Measurements from ENCODE around the gene MTNR1A. TPM values are rescaled to one million over a fixed set of nuclear protein-coding genes. Genes with fewer than 3 reads are reported as not detected.
A peak's percentile ranks its signal among the peaks of the same experiment; 100 is the strongest.

Gene MTNR1A
- total and polyA plus RNA-seq, 2 of the 4 experiments (the other 2 are of a cell fraction): not detected

DNA sequence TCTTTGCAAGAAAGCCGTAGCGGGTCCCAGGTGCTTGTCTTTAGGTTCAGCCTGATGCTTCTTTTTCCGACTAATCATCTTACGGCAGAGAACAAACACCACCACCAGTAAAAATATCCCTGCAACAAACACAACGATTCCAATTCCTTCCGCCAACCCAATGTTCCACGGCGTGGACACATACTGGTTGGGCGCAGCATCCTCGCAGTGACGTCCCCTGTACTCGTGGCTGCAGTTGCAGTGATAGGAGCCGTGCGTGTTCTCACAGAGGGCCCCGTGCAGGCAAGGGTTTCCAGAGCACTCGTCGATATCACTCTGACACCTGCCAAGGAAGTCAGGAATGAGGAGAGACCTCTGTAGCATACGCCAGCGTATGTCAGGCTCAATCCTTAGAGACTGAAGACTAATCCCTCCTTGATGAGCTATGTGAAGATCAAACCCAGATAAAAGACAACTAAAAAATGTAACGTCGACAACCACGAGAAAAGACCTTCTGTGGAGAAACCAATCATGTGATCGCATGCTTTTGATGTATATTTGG lies 41.6 kb upstream of the MTNR1A start:
- DNase-seq (no peak), ATAC-seq (ENCODE audit: low read depth) (no peak)
- CTCF ChIA-PET: interaction anchor here (0.9 kb wide), 1 partner anchor 10 kb away, joined by 3 read pairs; no protein-coding TSS in a partner anchor

More for the DNA sequence above, 41.6 kb upstream of the MTNR1A start:
- Histone ChIP-seq H2BK15ac (ENCODE audit: low read depth, low read length) (no peak overlapping the region), H3K9ac (ENCODE audit: low read depth, low read length) (no peak overlapping the region), H3K4me2 (ENCODE audit: low read depth, low read length) (no peak overlapping the region), H4K20me1 (ENCODE audit: insufficient read depth, low read length) (peaks cover 48% of the 10 kb centered on the region), H3K27ac (ENCODE audit: insufficient read depth, low read length) (no peak overlapping the region), H3K79me1 (ENCODE audit: low read depth in 1 of 2, low read length in 2 of 2) (peaks cover 20 to 62% of the 10 kb centered on the region in 2 experiments), H2BK120ac (ENCODE audit: low read depth, low read length) (no peak overlapping the region), H4K5ac (ENCODE audit: low read depth, low read length) (no peak overlapping the region), H3K23ac (ENCODE audit: low read depth, low read length) (no peak overlapping the region), H2AK5ac (ENCODE audit: low read depth, low read length) (no peak overlapping the region), H3K56ac (ENCODE audit: extremely low read depth, insufficient read depth, low read length) (no peak overlapping the region), H2BK20ac (ENCODE audit: low read depth, low read length) (no peak overlapping the region), H3K9me1 (ENCODE audit: insufficient read depth, low read length) (peaks cover 4% of the 10 kb centered on the region; the same call in 1 of the 2 replicates), H3K36me3 (ENCODE audit: control insufficient read depth, insufficient read depth, low read length) (peaks cover 79% of the 10 kb centered on the region), H4K91ac (ENCODE audit: insufficient read depth, low read depth, low read length) (no peak overlapping the region), H3K9me3 (ENCODE audit: control insufficient read depth, insufficient read depth, low read length) (no peaks in the 10 kb centered on the region), H3K27me3 (ENCODE audit: control insufficient read depth, insufficient read depth, low read length) (no peaks in the 10 kb centered on the region), H2AK9ac (replicated peaks; ENCODE audit: low read depth, low read length, poor library complexity) (no peak overlapping the region), H4K8ac (ENCODE audit: low read depth in 2 of 2, low read length in 2 of 2) (no peak overlapping the region), H2AFZ (replicated peaks; ENCODE audit: low read length, poor library complexity) (no peak overlapping the region), H3K4me1 (ENCODE audit: control insufficient read depth, insufficient read depth, low read length) (no peaks in the 10 kb centered on the region), H3K4me3 (ENCODE audit: insufficient read depth, low read depth, low read length) (no peak overlapping the region), H3K18ac (ENCODE audit: low read depth, low read length) (no peak overlapping the region), H3K14ac (replicated peaks; ENCODE audit: low read depth, low read length) (no peak overlapping the region), H3K4ac (ENCODE audit: low read depth, low read length) (no peak overlapping the region), H2BK5ac (ENCODE audit: low read depth, low read length, poor library complexity, severe bottlenecking) (no peak overlapping the region)
- intact Hi-C loops (cut with micrococcal nuclease) (loop anchor here (1.0 kb wide), 1 partner anchor 18 kb away; no protein-coding TSS in a partner anchor), dilution Hi-C loops (cut with HindIII; ENCODE audit: low sequenced_read_pairs, unreplicated experiment) (no loop called here), in situ Hi-C loops (cut with MboI; ENCODE audit: low sequenced_read_pairs) (no loop called here)
- TSS peak; percentile 96 for BruUV-seq (replicated peaks)
- TF ChIP-seq, protein P1, sequence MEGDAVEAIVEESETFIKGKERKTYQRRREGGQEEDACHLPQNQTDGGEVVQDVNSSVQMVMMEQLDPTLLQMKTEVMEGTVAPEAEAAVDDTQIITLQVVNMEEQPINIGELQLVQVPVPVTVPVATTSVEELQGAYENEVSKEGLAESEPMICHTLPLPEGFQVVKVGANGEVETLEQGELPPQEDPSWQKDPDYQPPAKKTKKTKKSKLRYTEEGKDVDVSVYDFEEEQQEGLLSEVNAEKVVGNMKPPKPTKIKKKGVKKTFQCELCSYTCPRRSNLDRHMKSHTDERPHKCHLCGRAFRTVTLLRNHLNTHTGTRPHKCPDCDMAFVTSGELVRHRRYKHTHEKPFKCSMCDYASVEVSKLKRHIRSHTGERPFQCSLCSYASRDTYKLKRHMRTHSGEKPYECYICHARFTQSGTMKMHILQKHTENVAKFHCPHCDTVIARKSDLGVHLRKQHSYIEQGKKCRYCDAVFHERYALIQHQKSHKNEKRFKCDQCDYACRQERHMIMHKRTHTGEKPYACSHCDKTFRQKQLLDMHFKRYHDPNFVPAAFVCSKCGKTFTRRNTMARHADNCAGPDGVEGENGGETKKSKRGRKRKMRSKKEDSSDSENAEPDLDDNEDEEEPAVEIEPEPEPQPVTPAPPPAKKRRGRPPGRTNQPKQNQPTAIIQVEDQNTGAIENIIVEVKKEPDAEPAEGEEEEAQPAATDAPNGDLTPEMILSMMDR (conservative IDR thresholded peaks at IDR 0.05; ENCODE audit: low read depth, low read length): no peak
- TF ChIP-seq RFX5 (IDR thresholded peaks at IDR 0.05; ENCODE audit: low read depth, low read length): no peak
- no peak for TF ChIP-seq RCOR1 (IDR thresholded peaks at IDR 0.05; ENCODE audit: insufficient replicate concordance, low read length)
- TF ChIP-seq MAFK (IDR thresholded peaks at IDR 0.05; ENCODE audit: low read depth, low read length): no peak
- no peak for TF ChIP-seq MXI1 (IDR thresholded peaks at IDR 0.05; ENCODE audit: borderline replicate concordance, low read depth, low read length)
- TF ChIP-seq, protein P2, sequence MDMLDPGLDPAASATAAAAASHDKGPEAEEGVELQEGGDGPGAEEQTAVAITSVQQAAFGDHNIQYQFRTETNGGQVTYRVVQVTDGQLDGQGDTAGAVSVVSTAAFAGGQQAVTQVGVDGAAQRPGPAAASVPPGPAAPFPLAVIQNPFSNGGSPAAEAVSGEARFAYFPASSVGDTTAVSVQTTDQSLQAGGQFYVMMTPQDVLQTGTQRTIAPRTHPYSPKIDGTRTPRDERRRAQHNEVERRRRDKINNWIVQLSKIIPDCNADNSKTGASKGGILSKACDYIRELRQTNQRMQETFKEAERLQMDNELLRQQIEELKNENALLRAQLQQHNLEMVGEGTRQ (IDR thresholded peaks at IDR 0.05; ENCODE audit: low read depth, low read length): no peak
- TF ChIP-seq SMC3 (IDR thresholded peaks at IDR 0.05; ENCODE audit: low read depth, low read length): no peak
- no peak for TF ChIP-seq CEBPB (IDR thresholded peaks at IDR 0.05; ENCODE audit: low read depth, low read length)
- 96% methylated on average over 8 of the region's 23 CpGs; no CpG with 5 or more reads in 1 of the 2 experiments for WGBS, 2 experiments (ENCODE audit: extremely low coverage in 2 of 2, insufficient read length in 1 of 2)
- POLR2A ChIA-PET (ENCODE audit: unreplicated experiment): no interaction called here

All from IMR-90 (cell line).